GM18498 (cell line): ENCODE measurements around the gene SYT1.
"Not testable (repeated sequence)": the region's sequence is repeated elsewhere in the genome, so short reads cannot be mapped to it uniquely, and the experiment has no call there.

Source experiments
- ATAC-seq: cut with Tn5 transposase; IDR thresholded peaks from one replicate; pipeline ENCODE4 v1.9.1; 2021; ENCODE audit warnings: mild to moderate bottlenecking, moderate library complexity; ENCODE audit not compliant: unreplicated experiment

Gene SYT1

GRCh38 chr12:79423560-79423959, 559.0 kb downstream of the SYT1 start:
- ATAC-seq, result no peak

- no peak for ATAC-seq
Observed at GRCh38 chr12:79424109-79424721, 559.6 kb downstream of the SYT1 start.

- ATAC-seq, result no peak
Observed at GRCh38 chr12:79426121-79426520, 561.5 kb downstream of the SYT1 start.

GRCh38 chr12:79426744-79427143, 562.2 kb downstream of the SYT1 start:
- not testable (repeated sequence) for ATAC-seq

- ATAC-seq, result no peak
Observed at GRCh38 chr12:79433465-79434072, 569.0 kb downstream of the SYT1 start.

- ATAC-seq, result no peak
Observed at GRCh38 chr12:79434561-79434960, 570.0 kb downstream of the SYT1 start.

GRCh38 chr12:79435742-79436141, 571.2 kb downstream of the SYT1 start:
- ATAC-seq, result no peak

GRCh38 chr12:79438480-79439174, 574.1 kb downstream of the SYT1 start:
- no peak for ATAC-seq

- ATAC-seq, result no peak
Observed at GRCh38 chr12:79439175-79439825, 574.7 kb downstream of the SYT1 start.

GRCh38 chr12:79441534-79441933, 577.0 kb downstream of the SYT1 start:
- ATAC-seq, result no peak

- no peak for ATAC-seq
Observed at GRCh38 chr12:79442396-79442795, 577.8 kb downstream of the SYT1 start.

- no peak for ATAC-seq
Observed at GRCh38 chr12:79444089-79444488, 579.5 kb downstream of the SYT1 start.

GRCh38 chr12:79448816-79449215, 584.2 kb downstream of the SYT1 start:
- ATAC-seq, result no peak

- ATAC-seq, result no peak
Observed at GRCh38 chr12:79451365-79451764, 586.8 kb downstream of the SYT1 start.

- ATAC-seq, result no peak
Observed at GRCh38 chr12:79451978-79452377, 587.4 kb downstream of the SYT1 start.

- no peak for ATAC-seq
Observed at GRCh38 chr12:79452906-79453305, 588.3 kb downstream of the SYT1 start.

- ATAC-seq, result no peak
Observed at GRCh38 chr12:79453820-79454219, 589.2 kb downstream of the SYT1 start.

- ATAC-seq, result no peak
Observed at GRCh38 chr12:79454338-79454843, 589.8 kb downstream of the SYT1 start.

- no peak for ATAC-seq
Observed at GRCh38 chr12:79455286-79455685, 590.7 kb downstream of the SYT1 start.

GRCh38 chr12:79482323-79482722, 617.7 kb downstream of the SYT1 start:
- no peak for ATAC-seq

GRCh38 chr12:79482921-79483320, 618.3 kb downstream of the SYT1 start:
- no peak for ATAC-seq

- ATAC-seq, result no peak
Observed at GRCh38 chr12:79486154-79486553, 621.6 kb downstream of the SYT1 start.
